H1 (cell line): Measurements from ENCODE around the gene PGA5. TPM values are rescaled to one million over a fixed set of nuclear protein-coding genes. Genes with fewer than 3 reads are reported as not detected.

Source experiments
- CTCF ChIA-PET: fragments of 300-600 bp; sonication (Branson Sonifier 250); formaldehyde crosslinking; loops from one replicate; lab custom pipeline; 2021; ENCODE audit not compliant: partially characterized antibody; lab: Charles Lee
- POLR2A ChIA-PET: fragments of 300-600 bp; sonication (Branson Sonifier 250); formaldehyde crosslinking; loops from one replicate; lab custom pipeline; 2021; ENCODE audit warnings: inconsistent platforms; ENCODE audit not compliant: partially characterized antibody; lab: Charles Lee
- DNase-seq, 2 experiments: peaks; one replicate each; pipeline versions ENCODE4 v3.0.0 to v3.0.0-alpha.2; 2010 to 2022; ENCODE audit warnings: low spot score in 2 of 2, low read depth in 1 of 2, mixed read lengths in 1 of 2
- FAIRE-seq: peaks from 2 replicates; lab custom pipeline; 2011; peaks lifted over from hg19 to GRCh38; lab: Jason Lieb, UNC
- H2AFZ ChIP-seq: 2 replicates; pipeline ENCODE4 v1.8.1; 2012; ENCODE audit warnings: low read length, inconsistent platforms
- H2AK5ac ChIP-seq: 2 replicates; pipeline ENCODE4 v1.6.1; 2013; ENCODE audit warnings: low read depth, low read length
- H2BK120ac ChIP-seq: replicated peaks from 2 replicates; pipeline ENCODE3; 2013; ENCODE audit warnings: low read depth, low read length, inconsistent platforms
- H2BK12ac ChIP-seq: 2 replicates; pipeline ENCODE4 v1.6.1; 2013; ENCODE audit warnings: low read depth, low read length
- H2BK15ac ChIP-seq: 2 replicates; pipeline ENCODE4 v1.6.1; 2013; ENCODE audit warnings: low read length
- H2BK20ac ChIP-seq: 2 replicates; pipeline ENCODE4 v1.6.1; 2013; ENCODE audit warnings: low read length
- H2BK5ac ChIP-seq: 2 replicates; pipeline ENCODE4 v1.6.1; 2013; ENCODE audit warnings: low read depth, low read length
- H3K14ac ChIP-seq: 2 replicates; pipeline ENCODE4 v1.6.1; 2013; ENCODE audit warnings: inconsistent platforms; ENCODE audit not compliant: insufficient read length
- H3K18ac ChIP-seq: 2 replicates; pipeline ENCODE4 v1.6.1; 2013; ENCODE audit warnings: low read length; ENCODE audit errors: extremely low read depth
- H3K23ac ChIP-seq: 2 replicates; pipeline ENCODE4 v1.6.1; 2013; ENCODE audit warnings: inconsistent platforms; ENCODE audit not compliant: insufficient read length
- H3K23me2 ChIP-seq: 2 replicates; pipeline ENCODE4 v1.6.1; 2013; ENCODE audit warnings: low read depth, low read length
- H3K27ac ChIP-seq: 2 replicates; pipeline ENCODE4 v1.6.1; 2011; ENCODE audit warnings: low read depth, low read length, inconsistent platforms
- H3K27me3 ChIP-seq, 4 experiments: replicated peaks in 1 of 4; 1 replicate in 1 of 4; 2 replicates in 3 of 4; pipeline versions ENCODE4 v1.6.1 to v1.8.1; 2011 to 2013; ENCODE audit warnings: low read length in 3 of 4, mild to moderate bottlenecking in 3 of 4, inconsistent platforms in 2 of 4, mixed read lengths in 2 of 4, moderate library complexity in 1 of 4; ENCODE audit not compliant: control insufficient read depth in 3 of 4, insufficient read depth in 3 of 4; ENCODE audit errors: extremely low read depth in 1 of 4
- H3K36me3 ChIP-seq, 4 experiments: 2 replicates each; pipeline versions ENCODE4 v1.6.1 to v1.8.1; 2011 to 2013; ENCODE audit warnings: mild to moderate bottlenecking in 4 of 4, low read length in 3 of 4, moderate library complexity in 2 of 4, control low read depth in 1 of 4, inconsistent platforms in 1 of 4; ENCODE audit not compliant: insufficient read depth in 4 of 4, control insufficient read depth in 2 of 4
- H3K4ac ChIP-seq: replicated peaks from 2 replicates; pipeline ENCODE3; 2013; ENCODE audit warnings: low read length, low read depth, mixed read lengths, inconsistent platforms; ENCODE audit not compliant: insufficient read length
- H3K4me1 ChIP-seq, 4 experiments: replicated peaks in 1 of 4; 1 replicate in 1 of 4; 2 replicates in 3 of 4; pipeline versions ENCODE4 v1.6.1 to v1.8.1; 2011 to 2013; ENCODE audit warnings: low read length in 3 of 4, inconsistent platforms in 2 of 4, mixed read lengths in 1 of 4; ENCODE audit not compliant: insufficient read depth in 4 of 4, control insufficient read depth in 3 of 4
- H3K4me2 ChIP-seq, 2 experiments: 2 replicates each; pipeline versions ENCODE4 v1.6.1 to v1.8.1; 2011 to 2013; ENCODE audit warnings: low read depth in 2 of 2, low read length in 2 of 2, control low read depth in 1 of 2, inconsistent platforms in 1 of 2, mild to moderate bottlenecking in 1 of 2; ENCODE audit not compliant: insufficient read depth in 1 of 2
- H3K4me3 ChIP-seq, 4 experiments: fragments of 200-600, 300-600 bp in 1 of 4; sonication (generic), shearing (Covaris generic), sonication (Bioruptor Twin) in 1 of 4; 2 replicates each; pipeline versions ENCODE4 v1.5.1 to v1.8.1; 2011 to 2016; ENCODE audit warnings: low read length in 4 of 4, low read depth in 3 of 4, control low read depth in 2 of 4, inconsistent platforms in 2 of 4, mild to moderate bottlenecking in 2 of 4, mixed read lengths in 1 of 4, moderate library complexity in 1 of 4; ENCODE audit not compliant: insufficient read depth in 2 of 4; ENCODE audit errors: extremely low read depth in 1 of 4
- H3K56ac ChIP-seq: replicated peaks from 2 replicates; pipeline ENCODE3; 2013; ENCODE audit warnings: low read depth, mild to moderate bottlenecking, mixed read lengths, low read length, inconsistent platforms; ENCODE audit not compliant: insufficient read length
- H3K79me1 ChIP-seq: 2 replicates; pipeline ENCODE4 v1.6.1; 2013; ENCODE audit warnings: low read depth, low read length, control low read depth
- H3K79me2 ChIP-seq, 2 experiments: 2 replicates each; pipeline versions ENCODE4 v1.6.1 to v1.8.1; 2012 to 2013; ENCODE audit warnings: low read length in 2 of 2, mild to moderate bottlenecking in 2 of 2, inconsistent platforms in 1 of 2; ENCODE audit not compliant: insufficient read depth in 2 of 2, control insufficient read depth in 1 of 2
- H3K9ac ChIP-seq, 4 experiments: replicated peaks in 1 of 4; 1 replicate in 1 of 4; 2 replicates in 3 of 4; pipeline versions ENCODE4 v1.6.1 to v1.8.1; 2011 to 2013; ENCODE audit warnings: low read depth in 3 of 4, low read length in 3 of 4, control low read depth in 2 of 4, mild to moderate bottlenecking in 2 of 4, moderate library complexity in 2 of 4, inconsistent platforms in 1 of 4; ENCODE audit errors: extremely low read depth in 1 of 4
- H3K9me3 ChIP-seq, 2 experiments: 2 replicates each; pipeline versions ENCODE4 v1.6.1 to v1.8.1; 2012 to 2013; ENCODE audit warnings: mild to moderate bottlenecking in 2 of 2, moderate library complexity in 2 of 2, control low read depth in 1 of 2, inconsistent platforms in 1 of 2, low read depth in 1 of 2, low read length in 1 of 2, mixed read lengths in 1 of 2; ENCODE audit not compliant: insufficient read depth in 2 of 2
- H4K20me1 ChIP-seq, 2 experiments: replicated peaks in 1 of 2; 2 replicates each; pipeline versions ENCODE3 to v1.8.1; 2011 to 2013; ENCODE audit warnings: inconsistent platforms in 2 of 2, low read length in 2 of 2, mild to moderate bottlenecking in 1 of 2; ENCODE audit not compliant: insufficient read depth in 2 of 2, control insufficient read depth in 1 of 2
- H4K5ac ChIP-seq: 2 replicates; pipeline ENCODE4 v1.6.1; 2013; ENCODE audit warnings: low read length, low read depth, mixed read lengths, inconsistent platforms; ENCODE audit not compliant: insufficient read length
- H4K8ac ChIP-seq: 2 replicates; pipeline ENCODE4 v1.8.0; 2013; ENCODE audit warnings: mild to moderate bottlenecking, moderate library complexity, low read length, inconsistent platforms; ENCODE audit not compliant: insufficient read depth; ENCODE audit errors: extremely low read depth
- H4K91ac ChIP-seq: replicated peaks from 2 replicates; pipeline ENCODE3; 2013; ENCODE audit warnings: low read length, mixed read lengths, inconsistent platforms; ENCODE audit not compliant: insufficient read length
- JUND ChIP-seq: IDR thresholded peaks from 2 replicates; pipeline ENCODE4 v1.6.1; 2011; ENCODE audit warnings: mild to moderate bottlenecking, improper control_type of control experiment, low read length
- WGBS, 2 experiments: shearing (Covaris generic) in 1 of 2; methylation state at CpG; one replicate each; pipeline versions ENCODE4 v1.1.6 to v1.1.7; 2013 to 2015; ENCODE audit warnings: low lambda C conversion rate in 2 of 2, mixed read lengths in 2 of 2, inconsistent platforms in 1 of 2, low coverage in 1 of 2, missing lambda C conversion rate in 1 of 2; ENCODE audit not compliant: insufficient replicate concordance in 2 of 2, insufficient coverage in 1 of 2, insufficient read length in 1 of 2; ENCODE audit errors: extremely low coverage in 1 of 2, missing lambda C conversion rate in 1 of 2; 5-methylcytosine and 5-hydroxymethylcytosine counted together
- polyA plus RNA-seq, 7 experiments: library from polyadenylated mRNA; depleted of rRNA in 3 of 7; stranded (reverse) in 5 of 7; unstranded in 2 of 7; fragments of >200 nt in 5 of 7; fragments of 200-250 nt in 2 of 7; gene quantifications; 1 replicate in 5 of 7; 2 replicates in 1 of 7; 4 replicates in 1 of 7; pipeline versions ENCODE4 v1.2.1 to v1.2.3, GENCODE V29; 2011 to 2013; ENCODE audit warnings: missing spikeins in 2 of 7, mixed read lengths in 2 of 7
- total RNA-seq: library from RNA; stranded (reverse); fragmentation: NEBNext Ultra II Directional; extraction: Animal tissue kit (Norgen Biotek cat#: 25700); gene quantifications from 2 replicates; pipeline ENCODE4 v1.2.1, GENCODE V29; 2021

The PGA5 gene
- total and polyA plus RNA-seq, 2 of the 8 experiments (the other 6 are each of a cell fraction or from before 2014, with no cell fraction given) = 0.67 to 2.0 TPM

DNA sequence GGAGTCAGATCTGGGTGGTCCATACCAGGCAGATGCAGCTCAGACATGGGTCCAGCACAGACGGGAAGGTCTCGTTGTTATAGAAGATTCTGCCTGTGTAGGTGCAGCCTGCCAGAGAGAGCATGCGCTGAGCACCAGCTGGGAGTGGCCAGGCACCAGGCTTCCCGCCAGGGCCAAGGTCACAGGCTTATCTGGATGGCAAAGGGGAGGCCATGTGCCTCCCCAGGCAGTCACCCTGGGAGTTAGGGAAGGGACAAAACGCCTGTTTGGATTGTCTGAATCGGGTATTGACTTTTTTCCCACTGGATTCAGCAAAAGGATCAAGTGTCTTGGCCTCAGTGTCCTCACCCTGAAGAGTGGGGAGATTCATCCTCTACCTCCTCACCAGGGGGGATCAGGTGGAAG lies 26.5 kb downstream of the PGA5 start:
- no peak overlapping the region for H3K23ac ChIP-seq
- H2BK15ac ChIP-seq = no peak overlapping the region
- H3K9ac ChIP-seq = no peak overlapping the region
- H3K79me1 ChIP-seq = peaks cover under 1% of the 10 kb centered on the region; the same call in 1 of the 2 replicates
- no peak overlapping the region for H2AK5ac ChIP-seq
- H2BK5ac ChIP-seq = no peak overlapping the region
- H3K4me2 ChIP-seq = no peak overlapping the region
- H4K5ac ChIP-seq = no peak overlapping the region
- ChIA-PET POLR2A (interaction anchor here (0.9 to 1.3 kb wide), 3 partner anchors 8 to 12 kb away, joined by 3 to 4 read pairs (median 4); no protein-coding TSS in a partner anchor), CTCF (interaction anchor here (1.2 to 1.3 kb wide), 2 partner anchors 13 kb away, joined by 4 to 9 read pairs; no protein-coding TSS in a partner anchor)
- H3K36me3 ChIP-seq = peaks cover 0 to 10% (median 3%) of the 10 kb centered on the region in 4 experiments; a peak in 4 of 8 replicates
- no peak for DNase-seq
- no peak overlapping the region for H2BK20ac ChIP-seq
- H3K18ac ChIP-seq = no peak overlapping the region
- no peak overlapping the region for H2BK120ac ChIP-seq
- no peak overlapping the region for H3K4ac ChIP-seq
- H2BK12ac ChIP-seq = no peak overlapping the region
- no peaks in the 10 kb centered on the region for H3K27me3 ChIP-seq
- H3K4me3 ChIP-seq = no peak overlapping the region
- H4K20me1 ChIP-seq = peaks cover 2 to 8% of the 10 kb centered on the region in 2 experiments
- no peaks in the 10 kb centered on the region; a peak in 1 of 4 replicates for H3K79me2 ChIP-seq
- H3K9me3 ChIP-seq = no peaks in the 10 kb centered on the region
- peaks cover 9% of the 10 kb centered on the region for H3K23me2 ChIP-seq
- WGBS, 2 experiments = 87% methylated on average over 6 of the region's 6 CpGs; no CpG with 5 or more reads in 1 of the 2 experiments
- H2AFZ ChIP-seq = no peak overlapping the region
- H3K56ac ChIP-seq = no peak overlapping the region
- no peak overlapping the region for H3K27ac ChIP-seq
- TF ChIP-seq JUND = no peak
- H4K91ac ChIP-seq = no peak overlapping the region
- H4K8ac ChIP-seq = no peak overlapping the region
- no peak overlapping the region for H3K14ac ChIP-seq
- H3K4me1 ChIP-seq = no peaks in the 10 kb centered on the region
- FAIRE-seq = no peak
